ENCODE data around the gene NELL2. TPM values are rescaled to one million over a fixed set of nuclear protein-coding genes. Genes with fewer than 3 reads are reported as not detected.

The NELL2 gene
- total RNA-seq, 1 experiment from 2014 or later: 1.1 TPM

DNA sequence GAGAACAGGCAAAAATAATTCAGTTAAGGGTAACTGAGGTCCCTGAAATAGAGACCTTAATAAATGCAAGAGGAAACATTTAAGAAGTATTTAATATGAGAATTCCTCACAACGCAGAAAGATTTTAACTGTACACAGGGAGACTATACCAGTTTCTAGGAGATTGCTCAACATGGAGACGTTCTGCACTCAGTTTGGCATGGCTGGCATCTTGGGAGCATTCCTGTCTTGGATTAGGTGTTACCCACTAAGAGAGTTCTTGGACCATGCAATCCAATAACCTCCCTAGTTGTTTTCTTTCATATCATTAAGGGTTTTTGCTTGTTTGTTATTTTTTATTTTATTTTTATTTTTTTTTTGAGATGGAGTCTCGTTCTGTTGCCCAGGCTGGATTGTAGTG lies 302.4 kb downstream of the NELL2 start:
- RAD21 ChIA-PET (ENCODE audit: low non-redundant PET in 1 of 2, low total read pairs in 2 of 2, uncharacterized antibody in 2 of 2, unreplicated experiment in 2 of 2): no interaction called here
- DNase-seq (ENCODE audit: low read depth, low spot score) (no peak), ATAC-seq (no peak)
- CTCF ChIA-PET: no interaction called here
- H3K36me3 ChIP-seq (ENCODE audit: control insufficient read depth in 1 of 2, insufficient read depth in 2 of 2, low read length in 2 of 2): no peaks in the 10 kb centered on the region
- no peak overlapping the region for H3K4me2 ChIP-seq (ENCODE audit: low read length)
- H3K27me3 ChIP-seq (ENCODE audit: insufficient read depth, low read length): no peaks in the 10 kb centered on the region
- H3K4me3 ChIP-seq (replicated peaks in 1 of 2; ENCODE audit: low read depth in 1 of 2, low read length in 2 of 2): no peak overlapping the region
- intact Hi-C loops (cut with micrococcal nuclease): no loop called here
- no peaks in the 10 kb centered on the region for H3K9me3 ChIP-seq (ENCODE audit: control insufficient read depth in 1 of 2, insufficient read depth in 1 of 2, low read depth in 1 of 2, low read length in 2 of 2)
- H4K20me1 ChIP-seq (ENCODE audit: insufficient read depth): no peaks in the 10 kb centered on the region
- H3K4me1 ChIP-seq (ENCODE audit: control insufficient read depth in 1 of 2, insufficient read depth in 2 of 2, low read length in 2 of 2): no peaks in the 10 kb centered on the region
- POLR2A ChIA-PET: no interaction called here
- H3K9ac ChIP-seq (ENCODE audit: low read length): no peak overlapping the region
- H3K27ac ChIP-seq (ENCODE audit: low read depth, low read length): no peak overlapping the region
- TF ChIP-seq SRF (IDR thresholded peaks at IDR 0.05; ENCODE audit: low read depth): no peak
- no peak for TF ChIP-seq ZNF274 (IDR thresholded peaks at IDR 0.05; ENCODE audit: low read depth, low read length)
- TF ChIP-seq SP1 (IDR thresholded peaks at IDR 0.05; ENCODE audit: low read depth): no peak
- TF ChIP-seq EGR1 (IDR thresholded peaks at IDR 0.05; ENCODE audit: low read depth): no peak
- TF ChIP-seq, protein P1, sequence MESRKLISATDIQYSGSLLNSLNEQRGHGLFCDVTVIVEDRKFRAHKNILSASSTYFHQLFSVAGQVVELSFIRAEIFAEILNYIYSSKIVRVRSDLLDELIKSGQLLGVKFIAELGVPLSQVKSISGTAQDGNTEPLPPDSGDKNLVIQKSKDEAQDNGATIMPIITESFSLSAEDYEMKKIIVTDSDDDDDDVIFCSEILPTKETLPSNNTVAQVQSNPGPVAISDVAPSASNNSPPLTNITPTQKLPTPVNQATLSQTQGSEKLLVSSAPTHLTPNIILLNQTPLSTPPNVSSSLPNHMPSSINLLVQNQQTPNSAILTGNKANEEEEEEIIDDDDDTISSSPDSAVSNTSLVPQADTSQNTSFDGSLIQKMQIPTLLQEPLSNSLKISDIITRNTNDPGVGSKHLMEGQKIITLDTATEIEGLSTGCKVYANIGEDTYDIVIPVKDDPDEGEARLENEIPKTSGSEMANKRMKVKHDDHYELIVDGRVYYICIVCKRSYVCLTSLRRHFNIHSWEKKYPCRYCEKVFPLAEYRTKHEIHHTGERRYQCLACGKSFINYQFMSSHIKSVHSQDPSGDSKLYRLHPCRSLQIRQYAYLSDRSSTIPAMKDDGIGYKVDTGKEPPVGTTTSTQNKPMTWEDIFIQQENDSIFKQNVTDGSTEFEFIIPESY (IDR thresholded peaks at IDR 0.05; ENCODE audit: extremely low read depth, insufficient replicate concordance, low read length): no peak
- TF ChIP-seq ELF1 (IDR thresholded peaks at IDR 0.05; ENCODE audit: borderline replicate concordance, low read depth): no peak
- no peak for TF ChIP-seq FOSL1 (IDR thresholded peaks at IDR 0.05; ENCODE audit: low read depth)
- no peak for TF ChIP-seq ZFX (IDR thresholded peaks at IDR 0.05)
- no peak overlapping the region for H2AFZ ChIP-seq (ENCODE audit: low read depth, low read length, poor library complexity, severe bottlenecking)
- H3K9me2 ChIP-seq (ENCODE audit: insufficient read depth): no peaks in the 10 kb centered on the region
- H3K79me2 ChIP-seq (ENCODE audit: insufficient read depth, low read length): no peaks in the 10 kb centered on the region
- no TSS peak for BruUV-seq (replicated peaks)

DNA sequence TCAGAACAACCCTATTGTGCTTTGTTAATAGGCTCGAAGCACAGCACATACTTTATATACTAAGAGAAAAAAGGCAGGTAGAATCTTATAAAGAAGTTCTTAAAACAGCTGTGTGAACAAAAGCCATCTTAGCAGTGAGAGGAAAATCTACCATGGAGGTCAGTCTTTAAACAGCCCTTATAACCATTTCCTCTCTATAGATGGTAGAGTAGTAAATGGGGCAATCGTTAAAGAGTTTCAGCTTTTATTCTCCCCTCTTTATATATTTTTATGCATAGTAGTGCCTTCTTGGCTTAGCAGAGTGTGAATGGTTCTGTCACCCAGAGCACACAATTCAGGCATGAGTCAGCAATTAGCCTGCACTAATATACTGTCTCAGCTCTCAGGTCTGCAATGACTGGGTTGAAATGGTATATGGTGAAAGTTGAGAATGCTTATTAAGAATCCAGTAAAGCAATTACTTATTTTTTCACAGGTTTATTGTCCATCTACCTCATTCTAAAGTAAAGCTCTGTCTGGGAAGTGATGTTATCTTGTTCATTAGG lies 305.0 kb downstream of the NELL2 start:
- no peaks in the 10 kb centered on the region for H3K9me3 ChIP-seq (ENCODE audit: control insufficient read depth in 1 of 2, insufficient read depth in 1 of 2, low read depth in 1 of 2, low read length in 2 of 2)
- H3K27me3 ChIP-seq (ENCODE audit: insufficient read depth, low read length): no peaks in the 10 kb centered on the region
- H2AFZ ChIP-seq (ENCODE audit: low read depth, low read length, poor library complexity, severe bottlenecking): no peak overlapping the region
- no peak overlapping the region for H3K9ac ChIP-seq (ENCODE audit: low read length)
- DNase-seq (ENCODE audit: low read depth, low spot score) (no peak), ATAC-seq (no peak)
- BruUV-seq (replicated peaks): no TSS peak
- H3K4me1 ChIP-seq (ENCODE audit: control insufficient read depth in 1 of 2, insufficient read depth in 2 of 2, low read length in 2 of 2): no peaks in the 10 kb centered on the region
- RAD21 ChIA-PET (ENCODE audit: low non-redundant PET in 1 of 2, low total read pairs in 2 of 2, uncharacterized antibody in 2 of 2, unreplicated experiment in 2 of 2): no interaction called here
- H3K4me2 ChIP-seq (ENCODE audit: low read length): no peak overlapping the region
- POLR2A ChIA-PET: no interaction called here
- no peaks in the 10 kb centered on the region for H3K36me3 ChIP-seq (ENCODE audit: control insufficient read depth in 1 of 2, insufficient read depth in 2 of 2, low read length in 2 of 2)
- no peaks in the 10 kb centered on the region for H3K9me2 ChIP-seq (ENCODE audit: insufficient read depth)
- H3K4me3 ChIP-seq (replicated peaks in 1 of 2; ENCODE audit: low read depth in 1 of 2, low read length in 2 of 2): no peak overlapping the region
- H3K79me2 ChIP-seq (ENCODE audit: insufficient read depth, low read length): no peaks in the 10 kb centered on the region
- intact Hi-C loops (cut with micrococcal nuclease): no loop called here
- no peaks in the 10 kb centered on the region for H4K20me1 ChIP-seq (ENCODE audit: insufficient read depth)
- CTCF ChIA-PET: no interaction called here
- no peak overlapping the region for H3K27ac ChIP-seq (ENCODE audit: low read depth, low read length)
- TF ChIP-seq, protein P2, sequence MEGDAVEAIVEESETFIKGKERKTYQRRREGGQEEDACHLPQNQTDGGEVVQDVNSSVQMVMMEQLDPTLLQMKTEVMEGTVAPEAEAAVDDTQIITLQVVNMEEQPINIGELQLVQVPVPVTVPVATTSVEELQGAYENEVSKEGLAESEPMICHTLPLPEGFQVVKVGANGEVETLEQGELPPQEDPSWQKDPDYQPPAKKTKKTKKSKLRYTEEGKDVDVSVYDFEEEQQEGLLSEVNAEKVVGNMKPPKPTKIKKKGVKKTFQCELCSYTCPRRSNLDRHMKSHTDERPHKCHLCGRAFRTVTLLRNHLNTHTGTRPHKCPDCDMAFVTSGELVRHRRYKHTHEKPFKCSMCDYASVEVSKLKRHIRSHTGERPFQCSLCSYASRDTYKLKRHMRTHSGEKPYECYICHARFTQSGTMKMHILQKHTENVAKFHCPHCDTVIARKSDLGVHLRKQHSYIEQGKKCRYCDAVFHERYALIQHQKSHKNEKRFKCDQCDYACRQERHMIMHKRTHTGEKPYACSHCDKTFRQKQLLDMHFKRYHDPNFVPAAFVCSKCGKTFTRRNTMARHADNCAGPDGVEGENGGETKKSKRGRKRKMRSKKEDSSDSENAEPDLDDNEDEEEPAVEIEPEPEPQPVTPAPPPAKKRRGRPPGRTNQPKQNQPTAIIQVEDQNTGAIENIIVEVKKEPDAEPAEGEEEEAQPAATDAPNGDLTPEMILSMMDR (IDR thresholded peaks at IDR 0.05 in 2 of 3, conservative IDR thresholded peaks at IDR 0.05 in 1 of 3; ENCODE audit: borderline replicate concordance in 1 of 3, insufficient read depth in 1 of 3, low read depth in 2 of 3, low read length in 2 of 3): no peak
- TF ChIP-seq SRF (IDR thresholded peaks at IDR 0.05; ENCODE audit: low read depth): no peak
- no peak for TF ChIP-seq EZH2 (IDR thresholded peaks at IDR 0.05)
- no peak for TF ChIP-seq MAX (IDR thresholded peaks at IDR 0.05)
- no peak for TF ChIP-seq TCF7L2 (IDR thresholded peaks at IDR 0.05; ENCODE audit: borderline replicate concordance, extremely low read depth, insufficient read depth, insufficient read length)
- TF ChIP-seq ZFX (IDR thresholded peaks at IDR 0.05): no peak
- TF ChIP-seq, protein P3, sequence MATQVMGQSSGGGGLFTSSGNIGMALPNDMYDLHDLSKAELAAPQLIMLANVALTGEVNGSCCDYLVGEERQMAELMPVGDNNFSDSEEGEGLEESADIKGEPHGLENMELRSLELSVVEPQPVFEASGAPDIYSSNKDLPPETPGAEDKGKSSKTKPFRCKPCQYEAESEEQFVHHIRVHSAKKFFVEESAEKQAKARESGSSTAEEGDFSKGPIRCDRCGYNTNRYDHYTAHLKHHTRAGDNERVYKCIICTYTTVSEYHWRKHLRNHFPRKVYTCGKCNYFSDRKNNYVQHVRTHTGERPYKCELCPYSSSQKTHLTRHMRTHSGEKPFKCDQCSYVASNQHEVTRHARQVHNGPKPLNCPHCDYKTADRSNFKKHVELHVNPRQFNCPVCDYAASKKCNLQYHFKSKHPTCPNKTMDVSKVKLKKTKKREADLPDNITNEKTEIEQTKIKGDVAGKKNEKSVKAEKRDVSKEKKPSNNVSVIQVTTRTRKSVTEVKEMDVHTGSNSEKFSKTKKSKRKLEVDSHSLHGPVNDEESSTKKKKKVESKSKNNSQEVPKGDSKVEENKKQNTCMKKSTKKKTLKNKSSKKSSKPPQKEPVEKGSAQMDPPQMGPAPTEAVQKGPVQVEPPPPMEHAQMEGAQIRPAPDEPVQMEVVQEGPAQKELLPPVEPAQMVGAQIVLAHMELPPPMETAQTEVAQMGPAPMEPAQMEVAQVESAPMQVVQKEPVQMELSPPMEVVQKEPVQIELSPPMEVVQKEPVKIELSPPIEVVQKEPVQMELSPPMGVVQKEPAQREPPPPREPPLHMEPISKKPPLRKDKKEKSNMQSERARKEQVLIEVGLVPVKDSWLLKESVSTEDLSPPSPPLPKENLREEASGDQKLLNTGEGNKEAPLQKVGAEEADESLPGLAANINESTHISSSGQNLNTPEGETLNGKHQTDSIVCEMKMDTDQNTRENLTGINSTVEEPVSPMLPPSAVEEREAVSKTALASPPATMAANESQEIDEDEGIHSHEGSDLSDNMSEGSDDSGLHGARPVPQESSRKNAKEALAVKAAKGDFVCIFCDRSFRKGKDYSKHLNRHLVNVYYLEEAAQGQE (IDR thresholded peaks at IDR 0.05; ENCODE audit: low read depth): no peak
- no peak for TF ChIP-seq SP1 (IDR thresholded peaks at IDR 0.05; ENCODE audit: low read depth)

Measured in HCT116 (cell line).